ENCODE measurements around the gene PALLD.

- TF ChIP-seq, protein P1, sequence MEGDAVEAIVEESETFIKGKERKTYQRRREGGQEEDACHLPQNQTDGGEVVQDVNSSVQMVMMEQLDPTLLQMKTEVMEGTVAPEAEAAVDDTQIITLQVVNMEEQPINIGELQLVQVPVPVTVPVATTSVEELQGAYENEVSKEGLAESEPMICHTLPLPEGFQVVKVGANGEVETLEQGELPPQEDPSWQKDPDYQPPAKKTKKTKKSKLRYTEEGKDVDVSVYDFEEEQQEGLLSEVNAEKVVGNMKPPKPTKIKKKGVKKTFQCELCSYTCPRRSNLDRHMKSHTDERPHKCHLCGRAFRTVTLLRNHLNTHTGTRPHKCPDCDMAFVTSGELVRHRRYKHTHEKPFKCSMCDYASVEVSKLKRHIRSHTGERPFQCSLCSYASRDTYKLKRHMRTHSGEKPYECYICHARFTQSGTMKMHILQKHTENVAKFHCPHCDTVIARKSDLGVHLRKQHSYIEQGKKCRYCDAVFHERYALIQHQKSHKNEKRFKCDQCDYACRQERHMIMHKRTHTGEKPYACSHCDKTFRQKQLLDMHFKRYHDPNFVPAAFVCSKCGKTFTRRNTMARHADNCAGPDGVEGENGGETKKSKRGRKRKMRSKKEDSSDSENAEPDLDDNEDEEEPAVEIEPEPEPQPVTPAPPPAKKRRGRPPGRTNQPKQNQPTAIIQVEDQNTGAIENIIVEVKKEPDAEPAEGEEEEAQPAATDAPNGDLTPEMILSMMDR (IDR thresholded peaks at IDR 0.05): no peak
- no peak for TF ChIP-seq POLR2A (IDR thresholded peaks at IDR 0.05)
- TF ChIP-seq POLR2AphosphoS5 (IDR thresholded peaks at IDR 0.05): no peak
Observed at GRCh38 chr4:168632301-168632725, 135.5 kb downstream of the PALLD start.

Measured in gastroesophageal sphincter (tissue), 3 donors.